Measurements from ENCODE around the gene SIGLEC11. TPM values are rescaled to one million over a fixed set of nuclear protein-coding genes. Genes with fewer than 3 reads are reported as not detected.

Gene SIGLEC11
- total RNA-seq, 4 donors from 2014 or later = 2.6 to 7.5 (median 4.3) TPM

- Histone ChIP-seq H3K36me3 (peaks cover 0 to 73% (median 0%) of the 10 kb centered on the region in 3 donors), H3K9me3 (no peaks in the 10 kb centered on the region), H3K4me1 (peaks cover 0 to 4% (median 0%) of the 10 kb centered on the region in 4 donors), H3K27ac (no peak overlapping the region), H3K4me3 (no peak overlapping the region), H3K27me3 (no peaks in the 10 kb centered on the region)
- TF ChIP-seq EP300 (IDR thresholded peaks at IDR 0.05) = no peak
- no peak for TF ChIP-seq CTCF (IDR thresholded peaks at IDR 0.05)
- TF ChIP-seq POLR2A (IDR thresholded peaks at IDR 0.05) = no peak
- DNase-seq (ENCODE audit: low spot score in 2 of 2) = no peak
- 95 to 96% methylated on average over 8 of the region's 8 CpGs for WGBS, 2 donors
Measured at GRCh38 chr19:49918089-49918488, 42.9 kb downstream of the SIGLEC11 start.

GRCh38 chr19:49916839-49917733, 43.9 kb downstream of the SIGLEC11 start:
- H3K27ac ChIP-seq = no peak overlapping the region
- 80 to 82% methylated on average over 21 of the region's 21 CpGs for WGBS, 2 donors
- TF ChIP-seq CTCF (IDR thresholded peaks at IDR 0.05) (no peak), POLR2A (IDR thresholded peaks at IDR 0.05) (no peak), EP300 (IDR thresholded peaks at IDR 0.05) (no peak)
- H3K27me3 ChIP-seq = no peaks in the 10 kb centered on the region
- no peak for DNase-seq (ENCODE audit: low spot score in 2 of 2)
- no peaks in the 10 kb centered on the region for H3K9me3 ChIP-seq
- H3K36me3 ChIP-seq = peaks cover 0 to 72% (median 0%) of the 10 kb centered on the region in 3 donors
- H3K4me1 ChIP-seq = peaks cover 0 to 7% (median 0%) of the 10 kb centered on the region in 4 donors
- no peak overlapping the region for H3K4me3 ChIP-seq

GRCh38 chr19:49915271-49915670, 45.7 kb downstream of the SIGLEC11 start:
- no peak for TF ChIP-seq CTCF (IDR thresholded peaks at IDR 0.05)
- Histone ChIP-seq H3K4me1 (peaks cover 0 to 24% (median 8%) of the 10 kb centered on the region in 4 donors), H3K36me3 (peaks cover 0 to 56% (median 0%) of the 10 kb centered on the region in 3 donors), H3K9me3 (no peaks in the 10 kb centered on the region), H3K4me3 (no peak overlapping the region), H3K27me3 (no peaks in the 10 kb centered on the region), H3K27ac (no peak overlapping the region)
- DNase-seq (ENCODE audit: low spot score in 2 of 2) = no peak
- 95 to 98% methylated on average over 6 of the region's 6 CpGs for WGBS, 2 donors

GRCh38 chr19:49913720-49914119, 47.3 kb downstream of the SIGLEC11 start:
- DNase-seq (ENCODE audit: low spot score in 2 of 2) = no peak
- Histone ChIP-seq H3K4me1 (peaks cover 0 to 25% (median 8%) of the 10 kb centered on the region in 4 donors), H3K27ac (no peak overlapping the region), H3K9me3 (no peaks in the 10 kb centered on the region), H3K4me3 (no peak overlapping the region), H3K27me3 (no peaks in the 10 kb centered on the region), H3K36me3 (peaks cover 0 to 72% (median 0%) of the 10 kb centered on the region in 3 donors)
- no peak for TF ChIP-seq EP300 (IDR thresholded peaks at IDR 0.05)
- TF ChIP-seq POLR2A (IDR thresholded peaks at IDR 0.05) = no peak
- no peak for TF ChIP-seq CTCF (IDR thresholded peaks at IDR 0.05)
- whole genome bisulfite sequencing, 2 donors = 89 to 92% methylated on average over 10 of the region's 10 CpGs

- Histone ChIP-seq H3K9me3 (no peaks in the 10 kb centered on the region), H3K4me1 (peaks cover 0 to 25% (median 8%) of the 10 kb centered on the region in 4 donors), H3K27me3 (no peaks in the 10 kb centered on the region), H3K4me3 (no peak overlapping the region), H3K36me3 (peaks cover 0 to 78% (median 0%) of the 10 kb centered on the region in 3 donors), H3K27ac (no peak overlapping the region)
- TF ChIP-seq CTCF (IDR thresholded peaks at IDR 0.05) (no peak), EP300 (IDR thresholded peaks at IDR 0.05) (no peak), POLR2A (IDR thresholded peaks at IDR 0.05) (no peak)
- DNase-seq (ENCODE audit: low spot score in 2 of 2) = no peak
- WGBS, 2 donors = 78 to 81% methylated on average over 21 of the region's 21 CpGs
Measured at GRCh38 chr19:49912965-49913685, 47.8 kb downstream of the SIGLEC11 start.
